Measurements from ENCODE around the gene AP1G2. TPM values are rescaled to one million over a fixed set of nuclear protein-coding genes. Genes with fewer than 3 reads are reported as not detected.
A peak's percentile ranks its signal among the peaks of the same experiment; 100 is the strongest.

The AP1G2 gene
- total and polyA plus RNA-seq, 2 of the 13 experiments (the other 11 are each of a cell fraction or from before 2014, with no cell fraction given): 96.9 to 611 TPM

- TF ChIP-seq ZFP91 (CRISPR knock-in tag; IDR thresholded peaks at IDR 0.05; ENCODE audit: borderline replicate concordance): peak; percentile 25; the same call in 1 of the 2 replicates
- no peak; the same call in 1 of the 2 replicates for TF ChIP-seq ZMYM4 (CRISPR knock-in tag; IDR thresholded peaks at IDR 0.05)
- peak; percentile 52; the same call in 1 of the 2 replicates for TF ChIP-seq ZNF281 (CRISPR knock-in tag; IDR thresholded peaks at IDR 0.05; ENCODE audit: borderline replicate concordance)
- TF ChIP-seq ELF3 (CRISPR knock-in tag; IDR thresholded peaks at IDR 0.05): peak; percentile 68; the same call in 1 of the 2 replicates
- peak; percentile 61; the same call in 1 of the 2 replicates for TF ChIP-seq ZNF7 (CRISPR knock-in tag; IDR thresholded peaks at IDR 0.05)
- peak; percentile 37; the same call in 1 of the 2 replicates for TF ChIP-seq SRF (IDR thresholded peaks at IDR 0.05; ENCODE audit: low read depth, low read length)
- 0 out of 2 replicates have a peak, but pooled peaks have one; percentile 9 for TF ChIP-seq MXD4 (CRISPR knock-in tag; IDR thresholded peaks at IDR 0.05)
- TF ChIP-seq ZSCAN9 (CRISPR knock-in tag; IDR thresholded peaks at IDR 0.05; ENCODE audit: borderline replicate concordance): 0 out of 2 replicates have a peak, but pooled peaks have one; percentile 29
- TF ChIP-seq POGK (CRISPR knock-in tag; conservative IDR thresholded peaks at IDR 0.05): 0 out of 2 replicates have a peak, but pooled peaks have one; percentile 15
- no peak for TF ChIP-seq CBX5 (CRISPR knock-in tag; IDR thresholded peaks at IDR 0.05; ENCODE audit: borderline replicate concordance)
- peak; percentile 51; the same call in 1 of the 2 replicates for TF ChIP-seq ZGPAT (CRISPR knock-in tag; IDR thresholded peaks at IDR 0.05)
- peak; percentile 55; the same call in 1 of the 2 replicates for TF ChIP-seq ZNF326 (CRISPR knock-in tag; IDR thresholded peaks at IDR 0.05; ENCODE audit: borderline replicate concordance)
- TF ChIP-seq SETDB1 (CRISPR knock-in tag; IDR thresholded peaks at IDR 0.05; ENCODE audit: borderline replicate concordance): no peak
- no peak for TF ChIP-seq MAFK (conservative IDR thresholded peaks at IDR 0.05 in 1 of 2, IDR thresholded peaks at IDR 0.05 in 1 of 2; ENCODE audit: low read length in 2 of 2)
- TF ChIP-seq EHMT2 (IDR thresholded peaks at IDR 0.05; ENCODE audit: borderline replicate concordance, low read depth, low read length): no peak
Measured at GRCh38 chr14:23562822-23563472, 4.6 kb downstream of the AP1G2 start (continued).
